ENCODE results near the gene RCOR3. TPM values are rescaled to one million over a fixed set of nuclear protein-coding genes. Genes with fewer than 3 reads are reported as not detected.

The RCOR3 gene
- 9.4 and 15.0 TPM in 2 replicates for total RNA-seq

DNA sequence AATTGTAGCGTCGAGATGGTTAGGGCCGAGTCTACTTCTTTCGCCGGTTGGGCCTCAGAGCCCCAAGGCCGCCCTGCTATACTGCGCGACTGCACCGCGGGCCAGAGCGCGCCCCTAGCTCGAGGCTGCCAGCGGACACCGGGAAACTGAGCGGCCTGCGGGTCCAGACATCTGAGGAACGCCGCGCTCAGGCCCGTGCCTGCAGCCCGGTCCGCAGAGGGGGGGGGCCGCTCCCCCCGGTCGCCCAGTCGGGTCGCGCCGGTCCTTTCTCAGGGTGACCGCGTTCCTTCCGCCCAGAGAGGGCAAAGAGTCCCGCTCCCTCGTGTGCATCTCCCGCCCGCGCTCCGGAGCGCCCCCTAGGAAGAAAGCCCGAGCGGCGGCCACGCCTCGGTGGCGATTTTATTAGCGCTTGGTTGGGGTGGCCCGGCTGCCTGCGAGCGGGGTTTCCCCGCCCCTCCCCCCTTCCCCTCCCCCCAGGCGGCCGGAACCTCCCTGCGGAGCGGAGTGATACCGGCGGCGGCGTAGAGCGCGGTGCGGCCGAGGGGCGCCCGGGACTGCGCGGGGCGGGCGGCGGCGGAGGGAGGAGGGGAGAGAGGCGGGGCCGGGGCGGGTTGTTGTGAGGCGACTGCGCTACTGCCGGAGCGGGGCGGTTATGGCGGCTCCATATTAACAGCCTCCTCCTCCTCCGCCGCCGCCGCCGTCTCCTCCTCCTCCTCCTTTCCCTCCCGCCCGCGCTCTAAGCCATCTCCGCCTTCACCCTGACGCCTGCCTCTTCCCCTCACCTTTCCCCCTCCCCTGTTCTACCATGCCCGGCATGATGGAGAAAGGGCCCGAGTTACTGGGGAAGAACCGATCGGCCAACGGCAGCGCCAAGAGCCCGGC is at the start of gene RCOR3:
Gene RCOR3, plus strand, starts transcription at position 611 of the 882 bp plus-strand sequence. Its CDS starts 195 bp downstream, at position 806.

GRCh38 chr1:211326528-211327345 is 67.6 kb downstream of the RCOR3 start, which contains the start of gene TRAF5:
TRAF5 (plus strand) TSS chr1:211326833; CDS start chr1:211353240, 26,407 bp downstream.

Other genes starting within 250 kb of the RCOR3 start
- gene KCNH1, start 125.2 kb upstream of the RCOR3 start, total RNA-seq, result not detected in 2 replicates
- gene TRAF5, start 67.5 kb downstream of the RCOR3 start, total RNA-seq, result 8.0 and 25.0 TPM in 2 replicates
- not detected in 2 replicates for gene RD3, start 232.8 kb downstream of the RCOR3 start, total RNA-seq

Data from endothelial cell of coronary artery (primary cell).